Prostate gland (tissue), 2 donors: Measurements from ENCODE around the gene OR4C6. TPM values are rescaled to one million over a fixed set of nuclear protein-coding genes. Genes with fewer than 3 reads are reported as not detected.

Experiments used
- DNase-seq: peaks from one replicate; pipeline ENCODE4 v3.0.0-alpha.2; 2019; ENCODE audit warnings: low spot score
- H3K27ac ChIP-seq, 2 donors: fragments of 200-600 bp; sonication (generic); 2 replicates each; pipeline ENCODE4 v1.5.1; 2017 to 2019
- H3K27me3 ChIP-seq: fragments of 200-600 bp; sonication (generic); replicated peaks from 2 replicates; pipeline ENCODE4 v1.5.1; 2019; ENCODE audit not compliant: insufficient read depth
- H3K36me3 ChIP-seq, 2 donors: fragments of 200-600 bp; sonication (generic); 1 replicate in 1 of 2; 2 replicates in 1 of 2; pipeline versions ENCODE4 v1.5.1 to v1.8.1; 2017 to 2019
- H3K4me1 ChIP-seq: fragments of 200-600 bp; sonication (generic); replicated peaks from 2 replicates; pipeline ENCODE4 v1.5.1; 2019
- H3K4me3 ChIP-seq, 2 donors: fragments of 200-600 bp; sonication (generic); 2 replicates each; pipeline ENCODE4 v1.5.1; 2017 to 2019
- H3K9me3 ChIP-seq: fragments of 200-600 bp; sonication (generic); 2 replicates; pipeline ENCODE4 v1.5.1; 2017
- CTCF ChIP-seq, 4 experiments: fragments of 200-600 bp in 2 of 4; fragments of 450-650 bp in 2 of 4; sonication (generic) in 2 of 4; IDR thresholded peaks; 1 replicate in 3 of 4; 2 replicates in 1 of 4; pipeline ENCODE4 v1.5.1; 2016 to 2019; ENCODE audit warnings: antibody characterized with exemption in 4 of 4, mild to moderate bottlenecking in 2 of 4, moderate library complexity in 2 of 4
- POLR2A ChIP-seq: fragments of 450-650 bp; IDR thresholded peaks from one replicate; pipeline ENCODE4 v1.6.1; 2016; ENCODE audit warnings: antibody characterized with exemption, mild to moderate bottlenecking
- POLR2AphosphoS5 ChIP-seq: sonication (generic); formaldehyde crosslinking; IDR thresholded peaks from one replicate; pipeline ENCODE4 v1.6.1; 2017; ENCODE audit warnings: antibody characterized with exemption
- WGBS: methylation state at CpG from one replicate; pipeline ENCODE4 v1.1.5; 2018; 5-methylcytosine and 5-hydroxymethylcytosine counted together
- intact Hi-C: fragments of 100-400 bp; cut with DNase I; formaldehyde crosslinking; loops from one replicate; pipeline ENCODE4 v1.14.2; 2022
- total RNA-seq, 2 donors: library from RNA; depleted of rRNA; stranded (reverse); fragments of >200 nt; gene quantifications; one replicate each; pipeline ENCODE4 v1.1.0, GENCODE V29; 2016

The OR4C6 gene
- total RNA-seq, 2 donors from 2014 or later = not detected

- Histone ChIP-seq H3K4me3 (no peak overlapping the region), H3K36me3 (no peaks in the 10 kb centered on the region), H3K4me1 (no peaks in the 10 kb centered on the region), H3K27ac (no peak overlapping the region), H3K9me3 (no peaks in the 10 kb centered on the region), H3K27me3 (no peaks in the 10 kb centered on the region)
- no peak for TF ChIP-seq POLR2A
- TF ChIP-seq CTCF (IDR thresholded peaks at IDR 0.05) = no peak
- TF ChIP-seq POLR2AphosphoS5 = no peak
- no peak for DNase-seq
- 76% methylated on average over 3 of the region's 3 CpGs for WGBS
- intact Hi-C loops = no loop called here
Measured at GRCh38 chr11:55697817-55698216, 35.8 kb downstream of the OR4C6 start.

GRCh38 chr11:55701429-55701828, 39.4 kb downstream of the OR4C6 start:
- DNase-seq = no peak
- Histone ChIP-seq H3K27me3 (no peaks in the 10 kb centered on the region), H3K4me1 (no peaks in the 10 kb centered on the region), H3K4me3 (no peak overlapping the region), H3K36me3 (no peaks in the 10 kb centered on the region), H3K9me3 (no peaks in the 10 kb centered on the region), H3K27ac (no peak overlapping the region)
- TF ChIP-seq CTCF (IDR thresholded peaks at IDR 0.05) (no peak), POLR2A (no peak), POLR2AphosphoS5 (no peak)
- 75% methylated on average over 4 of the region's 4 CpGs for WGBS
- intact Hi-C loops = no loop called here

GRCh38 chr11:55707029-55707428, 45.0 kb downstream of the OR4C6 start:
- H3K36me3 ChIP-seq = no peaks in the 10 kb centered on the region
- H3K4me3 ChIP-seq = no peak overlapping the region
- intact Hi-C loops = no loop called here
- no peaks in the 10 kb centered on the region for H3K27me3 ChIP-seq
- no peak for DNase-seq
- no peaks in the 10 kb centered on the region for H3K9me3 ChIP-seq
- TF ChIP-seq CTCF (IDR thresholded peaks at IDR 0.05) = peak in 1 of 4 experiments; percentile 17
- TF ChIP-seq POLR2AphosphoS5 = no peak
- no peaks in the 10 kb centered on the region for H3K4me1 ChIP-seq
- no peak overlapping the region for H3K27ac ChIP-seq

GRCh38 chr11:55714982-55715888, 53.2 kb downstream of the OR4C6 start:
- no peaks in the 10 kb centered on the region for H3K27me3 ChIP-seq
- no peak overlapping the region for H3K4me3 ChIP-seq
- TF ChIP-seq POLR2AphosphoS5 (no peak), POLR2A (no peak), CTCF (IDR thresholded peaks at IDR 0.05) (no peak)
- DNase-seq = no peak
- no peak overlapping the region for H3K27ac ChIP-seq
- H3K4me1 ChIP-seq = no peaks in the 10 kb centered on the region
- no peaks in the 10 kb centered on the region for H3K36me3 ChIP-seq
- WGBS = 36% methylated on average over 10 of the region's 10 CpGs
- H3K9me3 ChIP-seq = no peaks in the 10 kb centered on the region
- intact Hi-C loops = no loop called here

Other genes with a start within 250 kb of the OR4C6 start
- not detected for gene OR4C15, start 107.7 kb upstream of the OR4C6 start, total RNA-seq
- not detected for gene OR4C16, start 90.1 kb upstream of the OR4C6 start, total RNA-seq
- gene OR4C11, start 54.6 kb upstream of the OR4C6 start, total RNA-seq = not detected
- not detected for gene OR4P4, start 27.1 kb upstream of the OR4C6 start, total RNA-seq
- gene OR4S2, start 13.9 kb upstream of the OR4C6 start, total RNA-seq = not detected
- not detected for gene OR5D13, start 111.2 kb downstream of the OR4C6 start, total RNA-seq
- not detected for gene OR5D14, start 133.4 kb downstream of the OR4C6 start, total RNA-seq
- gene OR5L1, start 149.2 kb downstream of the OR4C6 start, total RNA-seq = not detected
- not detected for gene OR5D18, start 157.4 kb downstream of the OR4C6 start, total RNA-seq
- gene OR5L2, start 165.0 kb downstream of the OR4C6 start, total RNA-seq = not detected
- gene OR5D16, start 176.6 kb downstream of the OR4C6 start, total RNA-seq = not detected
- gene TRIM51, start 221.1 kb downstream of the OR4C6 start, total RNA-seq = not detected